Subcutaneous adipose tissue (tissue), 4 donors: ENCODE results near the gene PRKG1. TPM values are rescaled to one million over a fixed set of nuclear protein-coding genes. Genes with fewer than 3 reads are reported as not detected.

Source experiments
- CTCF ChIP-seq: fragments of 450-650 bp; IDR thresholded peaks from one replicate; pipeline ENCODE4 v1.5.1; 2016; ENCODE audit warnings: low read depth, mild to moderate bottlenecking, control low read depth, antibody characterized with exemption, moderate library complexity
- total RNA-seq, 4 donors: library from RNA; depleted of rRNA; stranded (reverse); fragments of >200 nt; gene quantifications; one replicate each; pipeline ENCODE4 v1.1.0, GENCODE V29; 2016

The PRKG1 gene
- total RNA-seq, 4 donors from 2014 or later: 7.6 to 17.2 (median 10.7) TPM

- no peak for TF ChIP-seq CTCF
These were observed 362.5 kb downstream of the PRKG1 start for GRCh38 chr10:51436805-51437204.

GRCh38 chr10:51439645-51440044, 365.4 kb downstream of the PRKG1 start:
- no peak for TF ChIP-seq CTCF

GRCh38 chr10:51445588-51445987, 371.3 kb downstream of the PRKG1 start:
- no peak for TF ChIP-seq CTCF

- no peak for TF ChIP-seq CTCF
These were observed 372.8 kb downstream of the PRKG1 start for GRCh38 chr10:51447119-51447518.

- TF ChIP-seq CTCF: no peak
These were observed 385.2 kb downstream of the PRKG1 start for GRCh38 chr10:51459476-51459875.

- no peak for TF ChIP-seq CTCF
These were observed 387.9 kb downstream of the PRKG1 start for GRCh38 chr10:51462076-51462779.

GRCh38 chr10:51468424-51468823, 394.1 kb downstream of the PRKG1 start:
- no peak for TF ChIP-seq CTCF
